ENCODE results near the gene AGBL5.

The AGBL5 gene

DNA sequence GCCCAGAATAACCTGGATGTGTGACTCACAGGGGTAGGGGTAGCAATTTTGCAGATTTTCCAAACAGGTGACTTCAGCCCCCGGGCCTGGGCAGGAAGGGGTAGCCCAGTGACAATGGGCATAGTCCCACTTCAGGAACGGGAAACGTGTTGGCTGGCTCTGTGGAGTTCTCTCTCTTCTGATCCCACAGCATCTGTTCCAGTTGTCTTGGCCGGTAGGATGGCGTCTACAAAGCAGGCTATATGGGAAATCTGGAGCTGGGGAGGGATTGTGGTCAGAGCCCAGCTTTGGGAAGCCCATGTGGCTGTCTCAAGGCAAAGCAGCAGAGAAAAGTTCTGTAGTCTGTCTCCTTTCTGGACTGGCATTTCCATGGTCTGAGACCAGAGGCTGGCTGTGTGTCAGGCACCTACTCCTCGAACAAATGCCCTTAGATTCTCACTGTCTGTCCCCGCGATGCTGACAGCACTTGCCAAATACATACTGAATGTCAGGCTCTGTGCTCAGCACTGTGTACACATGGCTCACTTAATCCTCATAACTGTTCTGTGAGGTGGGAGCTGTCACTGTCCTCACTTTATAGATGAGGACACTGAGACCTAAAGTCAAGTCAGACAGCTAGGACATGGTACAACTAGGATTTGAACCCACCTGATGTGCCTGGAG is 36.6 kb upstream of the AGBL5 start:
- Histone ChIP-seq H3K4me3 (ENCODE audit: low read length) (no peak overlapping the region), H3K36me3 (ENCODE audit: control insufficient read depth, insufficient read depth, low read length) (no peaks in the 10 kb centered on the region), H3K27ac (ENCODE audit: low read depth, low read length) (no peak overlapping the region), H3K27me3 (ENCODE audit: control insufficient read depth, insufficient read depth, low read length) (no peaks in the 10 kb centered on the region), H3K4me1 (ENCODE audit: control insufficient read depth, insufficient read depth, low read length) (no peaks in the 10 kb centered on the region), H3K9ac (ENCODE audit: low read length) (no peak overlapping the region)

DNA sequence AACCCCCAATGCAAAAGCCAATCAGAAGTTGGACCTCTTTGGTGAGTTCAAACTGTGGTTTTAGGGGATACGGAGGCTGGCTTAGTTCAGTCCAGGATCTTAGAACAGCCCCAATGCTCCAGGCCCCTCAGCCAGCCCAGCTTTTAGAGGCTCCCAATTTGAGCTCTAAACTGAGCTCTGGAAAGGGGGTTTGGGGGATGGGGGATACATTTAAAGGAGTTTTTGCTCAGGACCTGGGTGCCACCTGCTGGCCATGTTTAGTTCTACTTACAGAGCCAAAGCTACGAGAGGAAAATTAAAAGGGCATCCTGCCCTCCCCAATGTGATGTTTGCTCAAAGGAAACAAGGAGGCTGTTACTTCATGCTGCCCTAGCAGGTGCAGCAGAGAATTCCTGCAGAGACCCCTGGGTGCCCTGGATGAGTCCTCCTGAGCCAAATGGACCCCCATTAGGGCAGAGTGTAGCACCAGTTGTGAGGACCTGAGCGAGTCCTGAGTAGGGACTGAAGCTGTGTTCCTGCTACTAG is 34.6 kb upstream of the AGBL5 start:
- Histone ChIP-seq H3K27me3 (ENCODE audit: control insufficient read depth, insufficient read depth, low read length) (no peaks in the 10 kb centered on the region), H3K4me1 (ENCODE audit: control insufficient read depth, insufficient read depth, low read length) (no peaks in the 10 kb centered on the region), H3K9ac (ENCODE audit: low read length) (no peak overlapping the region), H3K36me3 (ENCODE audit: control insufficient read depth, insufficient read depth, low read length) (no peaks in the 10 kb centered on the region), H3K27ac (ENCODE audit: low read depth, low read length) (no peak overlapping the region), H3K4me3 (ENCODE audit: low read length) (no peak overlapping the region)

DNA sequence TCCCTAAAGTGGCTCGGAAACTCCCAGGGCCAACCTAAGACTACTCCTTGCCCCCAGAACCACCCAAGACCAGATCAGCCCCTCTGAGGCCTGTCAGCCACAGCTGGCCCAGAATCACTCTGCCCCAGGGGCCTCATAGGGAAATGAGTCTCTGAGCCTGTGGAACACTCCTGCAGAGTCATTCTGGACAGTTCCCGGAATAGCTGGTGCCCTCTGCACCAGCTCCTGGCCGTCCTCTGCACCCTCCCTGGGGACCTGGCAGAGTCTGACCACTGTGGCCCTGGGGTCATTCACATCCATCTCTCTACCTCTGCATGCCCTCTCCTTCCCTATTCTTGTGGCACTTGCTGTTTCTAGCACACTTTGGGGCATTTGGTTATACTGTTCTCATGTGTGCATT is 33.3 kb upstream of the AGBL5 start:
- Histone ChIP-seq H3K9ac (ENCODE audit: low read length) (no peak overlapping the region), H3K4me3 (ENCODE audit: low read length) (no peak overlapping the region), H3K27ac (ENCODE audit: low read depth, low read length) (no peak overlapping the region), H3K36me3 (ENCODE audit: control insufficient read depth, insufficient read depth, low read length) (peaks cover 4% of the 10 kb centered on the region), H3K4me1 (ENCODE audit: control insufficient read depth, insufficient read depth, low read length) (no peaks in the 10 kb centered on the region), H3K27me3 (ENCODE audit: control insufficient read depth, insufficient read depth, low read length) (no peaks in the 10 kb centered on the region)

DNA sequence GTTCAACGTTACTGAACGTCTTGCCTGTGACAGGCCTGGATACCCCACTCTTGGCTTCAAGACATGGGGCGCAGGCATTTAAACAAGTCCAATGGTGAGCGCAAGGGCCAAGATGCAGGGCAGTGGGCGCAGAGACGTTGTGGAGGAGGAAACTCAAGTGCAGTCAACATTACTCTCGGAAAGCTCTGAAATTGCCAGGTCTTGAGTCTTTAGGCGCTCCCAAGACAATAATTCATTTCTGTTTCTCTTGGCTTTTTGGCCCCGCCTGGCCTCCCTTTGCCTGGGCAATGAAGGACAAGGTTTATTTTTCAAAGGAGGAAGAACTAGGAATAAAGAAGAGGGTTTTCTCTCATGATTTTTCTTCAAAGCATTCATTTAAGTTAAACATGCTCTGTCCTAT is 32.0 kb upstream of the AGBL5 start:
- Histone ChIP-seq H3K27ac (ENCODE audit: low read depth, low read length) (no peak overlapping the region), H3K36me3 (ENCODE audit: control insufficient read depth, insufficient read depth, low read length) (peaks cover 9% of the 10 kb centered on the region), H3K4me3 (ENCODE audit: low read length) (no peak overlapping the region), H3K9ac (ENCODE audit: low read length) (no peak overlapping the region), H3K4me1 (ENCODE audit: control insufficient read depth, insufficient read depth, low read length) (no peaks in the 10 kb centered on the region), H3K27me3 (ENCODE audit: control insufficient read depth, insufficient read depth, low read length) (no peaks in the 10 kb centered on the region)

- no peak overlapping the region for H3K9ac ChIP-seq (ENCODE audit: low read length)
Measured at GRCh38 chr2:27019931-27020855, 31.3 kb upstream of the AGBL5 start.

DNA sequence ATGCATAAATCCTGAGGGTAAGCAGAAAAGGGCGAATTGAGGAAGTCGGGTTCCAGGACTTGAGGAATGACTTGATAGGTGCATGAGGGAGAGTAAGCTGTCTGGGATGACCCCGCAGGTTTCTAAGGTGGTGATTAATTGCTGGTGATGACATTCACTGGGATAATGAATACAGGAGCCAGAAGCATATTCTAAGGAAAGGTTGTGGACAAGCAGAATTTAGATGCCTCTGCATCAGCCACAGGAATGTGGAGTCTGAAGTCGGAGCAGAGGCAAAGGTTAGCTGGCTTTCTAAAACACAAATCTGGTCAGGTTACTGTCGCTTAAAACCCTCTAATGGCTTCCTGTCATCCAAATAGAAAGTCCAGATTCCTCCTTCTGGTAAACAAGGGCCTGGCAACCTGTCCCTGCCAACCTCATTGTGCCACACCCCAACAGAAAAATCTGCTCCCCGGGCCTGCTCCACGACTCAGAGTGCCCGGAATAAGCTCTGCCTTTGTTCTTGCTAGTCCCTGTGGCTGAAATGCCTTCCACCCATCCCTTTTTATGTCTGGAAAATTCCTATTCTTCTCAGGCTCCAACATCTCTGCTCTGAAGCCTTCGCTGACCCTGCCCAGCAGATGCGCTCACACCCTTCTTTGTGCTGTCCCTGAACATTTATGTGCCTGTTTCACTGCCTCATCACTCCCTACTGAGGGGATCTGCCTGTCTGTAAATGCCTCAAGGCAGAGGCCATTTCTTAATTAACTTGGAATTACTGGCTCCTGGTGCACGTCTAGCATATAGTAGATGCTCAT is 30.0 kb upstream of the AGBL5 start:
- Histone ChIP-seq H3K27me3 (ENCODE audit: control insufficient read depth, insufficient read depth, low read length) (no peaks in the 10 kb centered on the region), H3K27ac (ENCODE audit: low read depth, low read length) (no peak overlapping the region), H3K36me3 (ENCODE audit: control insufficient read depth, insufficient read depth, low read length) (peaks cover 9% of the 10 kb centered on the region), H3K9ac (ENCODE audit: low read length) (no peak overlapping the region), H3K4me3 (ENCODE audit: low read length) (no peak overlapping the region), H3K4me1 (ENCODE audit: control insufficient read depth, insufficient read depth, low read length) (no peaks in the 10 kb centered on the region)

More at GRCh38 chr2:27019931-27020855, 31.3 kb upstream of the AGBL5 start:
- H3K36me3 ChIP-seq (ENCODE audit: control insufficient read depth, insufficient read depth, low read length) = peaks cover 9% of the 10 kb centered on the region
- H3K4me3 ChIP-seq (ENCODE audit: low read length) = no peak overlapping the region
- H3K4me1 ChIP-seq (ENCODE audit: control insufficient read depth, insufficient read depth, low read length) = no peaks in the 10 kb centered on the region
- H3K27ac ChIP-seq (ENCODE audit: low read depth, low read length) = peak overlapping the region; percentile 11
- no peaks in the 10 kb centered on the region for H3K27me3 ChIP-seq (ENCODE audit: control insufficient read depth, insufficient read depth, low read length)

DNA sequence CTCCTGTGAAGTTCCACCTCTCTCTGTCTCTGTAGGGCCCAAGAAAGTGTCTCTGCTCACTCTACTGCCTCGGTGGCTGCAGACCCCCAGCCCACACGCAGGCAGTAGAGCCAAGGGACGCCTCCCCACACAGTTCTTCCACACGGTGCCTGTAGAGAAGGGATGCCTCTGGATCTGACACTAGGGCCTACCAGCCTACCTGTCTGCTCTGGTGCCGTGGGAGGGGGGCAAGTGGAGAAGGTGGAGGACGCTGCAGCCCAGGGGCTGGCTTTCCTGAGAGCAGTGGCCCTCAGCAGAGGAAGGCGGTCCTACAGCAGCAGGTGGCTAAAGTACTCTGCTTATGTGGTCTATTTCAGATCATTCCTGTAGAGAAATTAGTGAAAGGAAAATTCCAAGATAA is 27.7 kb upstream of the AGBL5 start:
- peaks cover 9% of the 10 kb centered on the region for H3K36me3 ChIP-seq (ENCODE audit: control insufficient read depth, insufficient read depth, low read length)
- H3K27ac ChIP-seq (ENCODE audit: low read depth, low read length) = no peak overlapping the region
- H3K27me3 ChIP-seq (ENCODE audit: control insufficient read depth, insufficient read depth, low read length) = no peaks in the 10 kb centered on the region
- no peak overlapping the region for H3K4me3 ChIP-seq (ENCODE audit: low read length)
- H3K4me1 ChIP-seq (ENCODE audit: control insufficient read depth, insufficient read depth, low read length) = no peaks in the 10 kb centered on the region
- no peak overlapping the region for H3K9ac ChIP-seq (ENCODE audit: low read length)

GRCh38 chr2:27024188-27024587 is 27.3 kb upstream of the AGBL5 start:
- Histone ChIP-seq H3K27me3 (ENCODE audit: control insufficient read depth, insufficient read depth, low read length) (no peaks in the 10 kb centered on the region), H3K36me3 (ENCODE audit: control insufficient read depth, insufficient read depth, low read length) (peaks cover 9% of the 10 kb centered on the region), H3K4me1 (ENCODE audit: control insufficient read depth, insufficient read depth, low read length) (no peaks in the 10 kb centered on the region), H3K4me3 (ENCODE audit: low read length) (no peak overlapping the region), H3K9ac (ENCODE audit: low read length) (no peak overlapping the region), H3K27ac (ENCODE audit: low read depth, low read length) (no peak overlapping the region)

GRCh38 chr2:27024812-27025211 is 26.7 kb upstream of the AGBL5 start:
- Histone ChIP-seq H3K9ac (ENCODE audit: low read length) (no peak overlapping the region), H3K36me3 (ENCODE audit: control insufficient read depth, insufficient read depth, low read length) (peaks cover 9% of the 10 kb centered on the region), H3K4me3 (ENCODE audit: low read length) (no peak overlapping the region), H3K27me3 (ENCODE audit: control insufficient read depth, insufficient read depth, low read length) (no peaks in the 10 kb centered on the region), H3K27ac (ENCODE audit: low read depth, low read length) (no peak overlapping the region), H3K4me1 (ENCODE audit: control insufficient read depth, insufficient read depth, low read length) (no peaks in the 10 kb centered on the region)

- no peaks in the 10 kb centered on the region for H3K27me3 ChIP-seq (ENCODE audit: control insufficient read depth, insufficient read depth, low read length)
- no peak overlapping the region for H3K27ac ChIP-seq (ENCODE audit: low read depth, low read length)
- H3K4me3 ChIP-seq (ENCODE audit: low read length) = no peak overlapping the region
- peaks cover 9% of the 10 kb centered on the region for H3K36me3 ChIP-seq (ENCODE audit: control insufficient read depth, insufficient read depth, low read length)
- no peak overlapping the region for H3K9ac ChIP-seq (ENCODE audit: low read length)
- no peaks in the 10 kb centered on the region for H3K4me1 ChIP-seq (ENCODE audit: control insufficient read depth, insufficient read depth, low read length)
Measured at GRCh38 chr2:27025281-27025800, 26.1 kb upstream of the AGBL5 start.

DNA sequence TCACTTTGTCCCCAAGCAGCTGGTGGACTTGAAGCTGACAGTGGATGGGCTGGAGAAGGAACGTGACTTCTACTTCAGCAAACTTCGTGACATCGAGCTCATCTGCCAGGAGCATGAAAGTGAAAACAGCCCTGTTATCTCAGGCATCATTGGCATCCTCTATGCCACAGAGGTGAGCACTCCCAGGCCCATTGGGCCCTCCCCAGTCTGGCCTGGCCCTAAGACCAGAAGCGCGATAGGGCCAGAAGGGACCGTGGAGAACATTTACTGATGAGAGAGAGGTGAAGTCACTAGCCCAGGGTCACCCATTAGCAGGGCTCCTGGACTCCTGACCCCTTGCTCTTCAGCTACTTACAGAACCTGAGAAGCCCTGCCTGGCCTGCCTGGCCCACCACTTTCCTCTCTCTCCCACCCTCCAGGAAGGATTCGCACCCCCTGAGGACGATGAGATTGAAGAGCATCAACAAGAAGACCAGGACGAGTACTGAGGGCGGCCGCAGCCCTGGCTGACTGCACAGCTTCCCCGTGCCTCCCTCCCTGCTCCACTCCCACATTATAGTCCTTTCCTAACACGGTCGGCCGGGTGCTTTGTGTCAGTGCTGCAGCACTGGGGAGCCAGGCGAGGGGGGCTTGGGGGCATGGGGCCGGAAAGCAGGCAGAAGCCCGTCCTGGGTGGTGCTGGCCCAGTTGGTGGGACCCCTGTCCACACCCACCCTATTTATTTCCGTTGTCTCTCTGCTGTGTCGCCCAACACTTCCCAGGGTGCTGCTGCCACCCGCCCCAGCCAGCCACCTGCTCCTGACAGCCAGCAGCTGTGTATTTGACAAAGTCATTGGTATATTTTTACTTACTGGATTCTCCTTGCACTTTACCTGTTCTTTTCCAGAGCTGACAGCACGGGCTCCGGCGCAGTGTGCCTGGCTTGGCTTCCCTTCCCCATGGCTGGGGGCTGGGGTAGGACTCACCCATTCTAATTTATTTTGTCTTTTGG is 25.3 kb upstream of the AGBL5 start:
- Histone ChIP-seq H3K27me3 (ENCODE audit: control insufficient read depth, insufficient read depth, low read length) (no peaks in the 10 kb centered on the region), H3K4me3 (ENCODE audit: low read length) (no peak overlapping the region), H3K27ac (ENCODE audit: low read depth, low read length) (no peak overlapping the region), H3K9ac (ENCODE audit: low read length) (no peak overlapping the region), H3K36me3 (ENCODE audit: control insufficient read depth, insufficient read depth, low read length) (peaks cover 9% of the 10 kb centered on the region), H3K4me1 (ENCODE audit: control insufficient read depth, insufficient read depth, low read length) (no peaks in the 10 kb centered on the region)

Data from rectal smooth muscle tissue (tissue), 1 donor.